Erythroblast (primary cell): ENCODE results near the gene METRN.
"Not testable (repeated sequence)": the region's sequence is repeated elsewhere in the genome, so short reads cannot be mapped to it uniquely, and the experiment has no call there.

Source experiments
- DNase-seq, 2 experiments: peaks; one replicate each; lab custom pipeline; 2025; lab: John Stamatoyannopoulos, UW
- GATA1 ChIP-seq: IDR thresholded peaks from 2 replicates; pipeline ENCODE4 v1.6.1; 2011; ENCODE audit warnings: low read depth, mild to moderate bottlenecking, control low read depth, low read length, moderate library complexity
- POLR2A ChIP-seq: IDR thresholded peaks from 2 replicates; pipeline ENCODE4 v1.6.1; 2011; ENCODE audit warnings: mild to moderate bottlenecking, low read length

METRN gene

DNA sequence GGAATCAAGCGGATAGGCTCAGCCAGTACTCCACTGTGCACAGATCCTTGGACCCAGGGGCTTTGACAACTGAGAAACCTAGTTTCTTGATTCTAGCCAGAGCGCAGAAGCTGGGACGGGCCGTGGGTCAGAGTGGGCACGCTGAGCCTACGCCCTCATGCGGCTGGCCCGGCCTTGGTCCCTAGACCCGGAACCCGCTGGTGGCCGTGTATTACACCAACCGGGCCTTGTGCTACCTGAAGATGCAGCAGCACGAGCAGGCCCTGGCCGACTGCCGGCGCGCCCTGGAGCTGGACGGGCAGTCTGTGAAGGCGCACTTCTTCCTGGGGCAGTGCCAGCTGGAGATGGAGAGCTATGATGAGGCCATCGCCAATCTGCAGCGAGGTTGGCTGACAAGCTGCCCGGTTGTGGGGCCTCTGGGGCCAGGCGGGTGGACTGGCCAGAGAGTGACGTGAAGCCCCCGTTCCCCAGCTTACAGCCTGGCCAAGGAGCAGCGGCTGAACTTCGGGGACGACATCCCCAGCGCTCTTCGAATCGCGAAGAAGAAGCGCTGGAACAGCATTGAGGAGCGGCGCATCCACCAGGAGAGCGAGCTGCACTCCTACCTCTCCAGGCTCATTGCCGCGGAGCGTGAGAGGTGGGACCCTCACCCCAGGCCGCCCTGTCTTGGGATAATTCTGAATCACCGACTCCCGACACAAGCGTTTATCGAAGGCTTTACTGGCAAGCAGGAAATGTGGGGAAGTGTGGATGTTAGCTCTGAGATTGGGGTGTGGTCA, 33.8 kb upstream of the METRN start:
- TF ChIP-seq GATA1 (no peak), POLR2A (no peak)
- DNase-seq, result peak; percentile 65 to 68

DNA sequence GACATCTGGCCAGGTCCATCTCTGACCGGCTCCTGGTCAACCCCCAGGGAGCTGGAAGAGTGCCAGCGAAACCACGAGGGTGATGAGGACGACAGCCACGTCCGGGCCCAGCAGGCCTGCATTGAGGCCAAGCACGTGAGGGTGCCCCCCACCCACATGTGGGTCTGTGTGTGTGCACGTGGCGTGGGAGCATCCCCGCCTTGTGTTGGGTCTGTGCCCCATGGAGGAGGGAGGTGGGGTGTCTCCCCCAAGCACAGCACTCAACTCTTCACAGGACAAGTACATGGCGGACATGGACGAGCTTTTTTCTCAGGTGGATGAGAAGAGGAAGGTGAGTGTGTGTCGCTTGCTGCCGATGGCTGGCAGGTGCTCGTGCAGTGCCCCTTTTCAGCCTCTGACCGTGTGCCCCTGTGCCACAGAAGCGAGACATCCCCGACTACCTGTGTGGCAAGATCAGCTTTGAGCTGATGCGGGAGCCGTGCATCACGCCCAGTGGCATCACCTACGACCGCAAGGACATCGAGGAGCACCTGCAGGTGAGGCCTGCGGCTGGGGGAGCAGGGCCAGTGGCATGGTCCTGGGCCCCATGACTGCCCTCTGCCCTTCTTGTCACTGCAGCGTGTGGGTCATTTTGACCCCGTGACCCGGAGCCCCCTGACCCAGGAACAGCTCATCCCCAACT, 33.0 kb upstream of the METRN start:
- TF ChIP-seq GATA1 (no peak), POLR2A (no peak)
- peak in 1 of 2 experiments; percentile 29 for DNase-seq

DNA sequence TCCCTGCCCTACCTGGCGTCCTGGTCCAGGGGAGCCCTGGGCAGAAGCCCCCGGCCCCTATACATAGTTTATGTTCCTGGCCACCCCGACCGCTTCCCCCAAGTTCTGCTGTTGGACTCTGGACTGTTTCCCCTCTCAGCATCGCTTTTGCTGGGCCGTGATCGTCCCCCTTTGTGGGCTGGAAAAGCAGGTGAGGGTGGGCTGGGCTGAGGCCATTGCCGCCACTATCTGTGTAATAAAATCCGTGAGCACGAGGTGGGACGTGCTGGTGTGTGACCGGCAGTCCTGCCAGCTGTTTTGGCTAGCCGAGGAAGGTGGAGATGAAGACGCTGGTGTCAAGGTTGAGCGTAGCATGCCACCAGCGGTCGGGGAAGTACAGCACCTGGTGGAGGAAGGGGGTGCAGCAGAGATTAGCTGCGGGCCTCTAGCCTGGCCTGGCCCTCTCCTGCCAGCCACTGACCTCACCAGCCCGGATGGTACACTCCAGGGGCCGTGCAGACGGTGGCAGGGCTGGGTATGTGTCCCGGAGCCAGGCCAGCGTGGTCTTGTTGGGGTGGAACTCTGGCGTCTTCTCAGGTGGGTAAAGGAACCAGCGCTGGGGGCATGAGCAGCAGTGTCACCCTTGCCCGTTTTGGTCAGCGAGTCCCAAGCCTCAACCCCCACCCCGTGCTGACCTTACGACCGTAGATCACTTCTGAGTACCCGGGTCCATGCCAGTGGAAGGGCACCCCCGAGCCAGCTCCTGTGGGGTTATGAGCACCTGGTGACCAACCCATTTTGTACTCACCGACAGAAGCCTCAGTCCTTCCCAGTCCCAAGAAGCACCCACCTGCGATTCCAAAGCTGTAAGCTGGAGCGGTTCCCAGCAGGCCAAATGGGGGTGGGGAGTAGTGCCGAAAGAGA, 32.2 kb upstream of the METRN start:
- TF ChIP-seq POLR2A (no peak), GATA1 (no peak)
- no peak for DNase-seq

DNA sequence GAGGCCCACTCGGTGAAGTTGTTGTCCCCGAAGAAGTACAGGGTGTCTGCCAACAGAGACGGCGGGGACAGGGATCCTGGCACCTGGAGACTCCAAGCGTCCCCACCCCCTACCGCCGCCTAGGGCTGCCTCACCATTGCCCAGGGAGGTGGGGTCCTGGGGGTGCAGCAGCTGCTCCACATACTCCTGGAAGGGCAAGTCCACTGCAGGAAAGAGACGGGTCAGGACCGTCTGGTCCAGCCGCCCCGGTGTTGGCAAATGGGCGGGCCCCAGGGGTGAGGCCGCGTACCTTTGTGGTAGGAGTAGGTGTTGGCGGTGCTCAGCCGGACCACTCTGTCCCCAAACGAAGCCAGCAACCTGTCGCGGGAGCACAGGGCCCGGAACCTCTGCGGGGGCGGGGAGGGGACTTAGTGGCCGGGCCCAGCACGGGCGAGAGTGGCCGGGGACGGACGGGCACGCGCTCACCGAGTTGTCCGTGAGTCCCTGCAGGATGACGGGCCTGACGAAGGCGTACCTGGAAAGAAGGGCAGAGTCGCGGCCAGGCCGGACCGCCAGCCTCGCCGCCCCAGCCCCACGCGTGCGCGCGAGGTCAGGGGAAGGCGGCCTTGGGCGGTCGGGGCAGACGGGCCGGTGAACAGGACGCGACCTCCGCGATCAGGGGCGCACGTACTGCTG, 31.4 kb upstream of the METRN start:
- no peak for TF ChIP-seq POLR2A
- no peak for TF ChIP-seq GATA1
- peak in 1 of 2 experiments; percentile 62 for DNase-seq

- DNase-seq, result peak; percentile 97 to 98
- TF ChIP-seq POLR2A (peak; percentile 69), GATA1 (no peak)
Measured at GRCh38 chr16:684071-684794, 30.7 kb upstream of the METRN start, which contains the start of gene JMJD8. Gene JMJD8 (minus strand): TSS chr16:684334. CDS start chr16:684319, 15 bp downstream.

DNA sequence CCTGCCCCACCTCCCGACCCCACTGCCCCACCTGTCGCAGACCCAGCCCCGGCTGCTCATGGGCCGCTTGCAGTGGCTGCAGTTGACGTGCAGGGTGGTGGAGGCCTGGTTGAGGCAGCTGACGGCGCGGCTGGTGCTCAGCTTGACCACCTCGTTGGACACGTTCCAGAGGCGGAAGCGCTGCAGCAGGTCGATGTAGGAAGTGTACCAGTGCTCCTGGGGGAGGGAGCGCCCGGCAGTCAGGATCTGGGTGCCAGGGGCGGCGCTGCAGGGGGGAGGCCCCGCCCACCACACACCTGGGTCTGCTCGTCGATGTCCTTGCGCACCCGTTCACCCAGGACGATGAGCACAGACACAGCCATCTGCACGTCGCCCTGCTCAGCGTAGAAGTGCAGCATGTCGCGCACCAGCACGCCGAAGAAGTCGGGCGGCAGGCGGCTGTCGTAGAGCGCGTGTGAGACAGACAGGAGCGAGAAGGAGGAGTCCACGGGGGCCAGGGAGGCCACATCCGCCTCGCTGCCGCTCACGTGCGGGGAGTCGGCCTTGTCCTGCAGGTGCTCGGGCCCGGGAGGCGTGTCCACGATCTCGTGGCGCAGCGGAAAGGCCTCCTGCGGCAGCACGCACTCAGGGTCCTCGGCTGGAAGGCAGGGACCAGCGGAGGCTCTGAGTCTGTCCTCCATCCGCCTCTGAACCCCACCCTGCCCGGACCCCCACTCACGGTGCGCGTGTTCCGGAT, 29.8 kb upstream of the METRN start:
- peak in 1 of 2 experiments; percentile 30 for DNase-seq
- no peak for TF ChIP-seq POLR2A
- TF ChIP-seq GATA1, result no peak

- TF ChIP-seq POLR2A (no peak), GATA1 (no peak)
- DNase-seq, result peak; percentile 64
Measured at GRCh38 chr16:685967-686366, 29.0 kb upstream of the METRN start.

DNA sequence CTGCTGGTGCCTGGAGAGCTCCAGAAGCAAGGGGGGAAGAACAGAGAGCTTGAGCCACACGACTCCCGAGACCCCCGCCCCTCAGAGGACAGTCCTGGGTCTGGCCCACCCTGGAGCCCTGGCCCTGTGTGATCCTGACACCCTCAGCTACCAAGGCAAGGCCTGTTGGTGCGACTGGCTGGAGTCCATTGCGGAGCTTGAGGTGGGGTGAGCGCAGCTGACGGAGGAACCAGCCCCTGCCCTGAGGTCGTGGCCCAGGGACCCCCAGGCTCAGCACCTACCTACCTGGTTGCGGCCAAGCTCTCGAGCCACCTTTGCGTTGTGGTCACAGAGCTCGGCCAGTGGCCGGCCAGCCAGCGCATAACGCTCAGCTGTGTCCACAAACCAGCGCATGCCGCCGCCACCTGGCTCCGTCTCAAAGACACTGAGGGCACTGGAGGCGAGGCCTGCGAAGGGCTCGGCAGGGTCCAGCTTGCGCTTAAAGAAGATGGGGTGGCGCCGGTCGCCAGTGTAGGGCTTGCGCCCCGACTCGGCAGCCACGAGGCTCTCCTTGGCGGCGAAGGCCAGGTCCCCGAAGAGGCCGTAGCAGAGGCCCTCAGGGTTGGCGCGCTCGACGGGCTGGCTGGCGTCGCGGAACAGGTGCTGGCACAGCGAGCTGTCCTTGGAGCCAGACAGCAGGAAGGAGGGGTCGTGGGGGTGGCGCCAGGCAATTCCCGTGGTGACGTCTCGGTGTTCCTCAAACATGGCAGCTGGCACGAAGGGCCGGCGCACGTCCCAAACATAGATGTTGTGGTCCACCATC, 28.3 kb upstream of the METRN start:
- no peak for DNase-seq
- TF ChIP-seq POLR2A (no peak), GATA1 (no peak)

- TF ChIP-seq GATA1 (no peak), POLR2A (no peak)
- no peak for DNase-seq
Measured at GRCh38 chr16:687499-687898, 27.4 kb upstream of the METRN start.

- no peak for DNase-seq
- TF ChIP-seq GATA1, result no peak
- TF ChIP-seq POLR2A, result no peak
Measured at GRCh38 chr16:689175-689897, 25.6 kb upstream of the METRN start.

DNA sequence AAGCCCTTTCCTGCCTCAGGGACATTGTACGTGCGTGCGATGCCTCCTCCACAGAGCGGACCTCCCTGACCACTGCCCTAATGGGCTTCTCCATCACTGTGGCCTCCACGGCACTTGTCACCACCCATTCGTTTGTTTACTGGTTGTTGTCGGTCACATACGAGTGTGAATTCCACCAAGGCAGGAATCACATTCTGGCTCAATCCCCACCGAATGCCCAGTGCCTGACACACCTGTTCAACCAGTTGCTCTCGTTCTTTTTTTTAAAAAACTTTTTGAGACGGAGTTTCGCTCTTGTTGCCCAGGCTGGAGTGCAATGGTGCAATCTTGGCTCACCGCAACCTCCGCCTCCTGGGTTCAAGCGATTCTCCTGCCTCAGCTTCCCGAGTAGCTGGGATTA, 23.7 kb upstream of the METRN start:
- not testable (repeated sequence) for DNase-seq
